Nephron progenitor cell (in vitro differentiated cells): Measurements from ENCODE around the gene SUSD4.

ENCODE experiments used
- DNase-seq: peaks from one replicate; pipeline ENCODE4 v3.0.0; 2021
- H3K27ac Mint-ChIP-seq: 2 replicates; pipeline ENCODE4 v1.8.0; 2021; ENCODE audit warnings: mild to moderate bottlenecking, moderate library complexity, mixed read lengths
- H3K27me3 Mint-ChIP-seq: 2 replicates; pipeline ENCODE4 v1.8.0; 2021; ENCODE audit warnings: mild to moderate bottlenecking, low read depth, mixed read lengths; ENCODE audit not compliant: poor library complexity
- H3K36me3 Mint-ChIP-seq: 2 replicates; pipeline ENCODE4 v1.8.0; 2021; ENCODE audit warnings: low read depth, mixed read lengths
- H3K4me1 Mint-ChIP-seq: 2 replicates; pipeline ENCODE4 v1.8.0; 2021; ENCODE audit warnings: mixed read lengths
- H3K4me3 Mint-ChIP-seq: 2 replicates; pipeline ENCODE4 v1.8.0; 2021; ENCODE audit warnings: mild to moderate bottlenecking, moderate library complexity, mixed read lengths
- H3K9me3 Mint-ChIP-seq: 2 replicates; pipeline ENCODE4 v1.8.0; 2021; ENCODE audit warnings: mild to moderate bottlenecking, moderate library complexity, mixed read lengths
- TF ChIP-seq, protein P1 (sequence below): fragments of 200-600 bp; sonication (generic); IDR thresholded peaks from 2 replicates; pipeline ENCODE4 v1.5.0; 2021; ENCODE audit warnings: antibody characterized with exemption

SUSD4 gene

DNA sequence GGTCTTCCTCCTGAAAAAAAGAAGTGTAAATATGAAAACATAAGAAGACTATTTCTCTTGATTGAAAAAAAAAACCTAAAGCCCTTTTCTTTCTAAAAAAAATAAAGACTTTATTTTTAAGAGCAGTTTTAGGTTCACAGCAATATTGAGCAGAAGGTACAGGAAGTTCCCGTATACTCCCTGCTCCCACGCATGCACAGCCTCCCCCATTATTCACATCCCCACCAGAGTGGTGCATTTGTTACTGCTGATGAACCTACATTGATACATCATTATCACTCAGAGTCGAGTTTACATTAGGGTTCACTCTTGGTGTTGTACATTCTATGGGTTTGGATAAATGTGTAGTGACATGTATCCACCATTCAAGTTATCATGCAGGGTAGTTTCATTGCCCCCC is 128.9 kb downstream of the SUSD4 start:
- Mint-ChIP-seq H3K4me3 (no peak overlapping the region), H3K36me3 (peaks cover 3% of the 10 kb centered on the region), H3K27ac (no peak overlapping the region), H3K27me3 (peaks cover 9% of the 10 kb centered on the region), H3K4me1 (peaks cover 10% of the 10 kb centered on the region), H3K9me3 (peaks cover 45% of the 10 kb centered on the region)
- TF ChIP-seq, protein P1, sequence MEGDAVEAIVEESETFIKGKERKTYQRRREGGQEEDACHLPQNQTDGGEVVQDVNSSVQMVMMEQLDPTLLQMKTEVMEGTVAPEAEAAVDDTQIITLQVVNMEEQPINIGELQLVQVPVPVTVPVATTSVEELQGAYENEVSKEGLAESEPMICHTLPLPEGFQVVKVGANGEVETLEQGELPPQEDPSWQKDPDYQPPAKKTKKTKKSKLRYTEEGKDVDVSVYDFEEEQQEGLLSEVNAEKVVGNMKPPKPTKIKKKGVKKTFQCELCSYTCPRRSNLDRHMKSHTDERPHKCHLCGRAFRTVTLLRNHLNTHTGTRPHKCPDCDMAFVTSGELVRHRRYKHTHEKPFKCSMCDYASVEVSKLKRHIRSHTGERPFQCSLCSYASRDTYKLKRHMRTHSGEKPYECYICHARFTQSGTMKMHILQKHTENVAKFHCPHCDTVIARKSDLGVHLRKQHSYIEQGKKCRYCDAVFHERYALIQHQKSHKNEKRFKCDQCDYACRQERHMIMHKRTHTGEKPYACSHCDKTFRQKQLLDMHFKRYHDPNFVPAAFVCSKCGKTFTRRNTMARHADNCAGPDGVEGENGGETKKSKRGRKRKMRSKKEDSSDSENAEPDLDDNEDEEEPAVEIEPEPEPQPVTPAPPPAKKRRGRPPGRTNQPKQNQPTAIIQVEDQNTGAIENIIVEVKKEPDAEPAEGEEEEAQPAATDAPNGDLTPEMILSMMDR: no peak
- DNase-seq: no peak

DNA sequence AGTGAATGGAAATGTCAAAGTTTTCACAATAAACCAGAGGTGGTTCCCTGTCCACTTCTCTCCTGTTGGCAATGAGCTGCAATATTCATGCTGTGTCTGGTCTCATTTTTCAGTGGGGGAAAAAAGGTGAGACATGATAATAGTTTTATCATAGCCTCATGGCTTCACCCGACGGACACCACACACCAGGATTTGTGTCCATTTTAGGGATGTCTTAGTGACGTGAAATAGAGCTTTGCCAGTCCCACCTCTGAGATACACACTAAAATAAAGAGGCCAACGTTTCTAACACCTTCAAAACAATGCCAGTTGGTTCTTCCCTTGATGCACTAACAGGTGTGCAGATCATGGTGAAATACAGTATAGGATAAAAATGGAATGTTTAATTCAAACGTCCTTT is 129.4 kb downstream of the SUSD4 start:
- peaks cover 10% of the 10 kb centered on the region for H3K27me3 Mint-ChIP-seq
- TF ChIP-seq, protein P1: no peak
- peaks cover 42% of the 10 kb centered on the region for H3K9me3 Mint-ChIP-seq
- H3K36me3 Mint-ChIP-seq: no peaks in the 10 kb centered on the region
- H3K4me3 Mint-ChIP-seq: no peak overlapping the region
- DNase-seq: no peak
- H3K4me1 Mint-ChIP-seq: peaks cover 10% of the 10 kb centered on the region
- H3K27ac Mint-ChIP-seq: no peak overlapping the region

DNA sequence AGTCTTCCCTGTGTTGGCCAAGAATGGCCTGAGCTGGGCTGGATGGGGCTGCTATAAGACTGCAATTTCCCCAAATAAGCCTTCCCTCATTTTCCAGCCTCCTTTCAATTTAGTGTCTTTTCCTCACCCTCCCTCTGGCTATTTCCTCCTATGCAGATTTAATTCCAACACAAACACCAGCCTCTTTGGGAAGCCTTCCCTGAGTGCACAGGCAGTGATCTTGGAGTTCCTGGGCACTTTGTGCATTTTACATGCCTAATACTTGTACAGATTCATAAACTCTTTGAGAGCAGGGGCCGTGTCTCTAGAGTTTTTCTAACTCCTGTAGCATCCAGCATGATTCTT is 129.8 kb downstream of the SUSD4 start:
- peaks cover 10% of the 10 kb centered on the region for H3K4me1 Mint-ChIP-seq
- DNase-seq: no peak
- H3K36me3 Mint-ChIP-seq: no peaks in the 10 kb centered on the region
- TF ChIP-seq, protein P1: no peak
- H3K4me3 Mint-ChIP-seq: no peak overlapping the region
- H3K27me3 Mint-ChIP-seq: peaks cover 7% of the 10 kb centered on the region
- no peak overlapping the region for H3K27ac Mint-ChIP-seq
- H3K9me3 Mint-ChIP-seq: peaks cover 38% of the 10 kb centered on the region

DNA sequence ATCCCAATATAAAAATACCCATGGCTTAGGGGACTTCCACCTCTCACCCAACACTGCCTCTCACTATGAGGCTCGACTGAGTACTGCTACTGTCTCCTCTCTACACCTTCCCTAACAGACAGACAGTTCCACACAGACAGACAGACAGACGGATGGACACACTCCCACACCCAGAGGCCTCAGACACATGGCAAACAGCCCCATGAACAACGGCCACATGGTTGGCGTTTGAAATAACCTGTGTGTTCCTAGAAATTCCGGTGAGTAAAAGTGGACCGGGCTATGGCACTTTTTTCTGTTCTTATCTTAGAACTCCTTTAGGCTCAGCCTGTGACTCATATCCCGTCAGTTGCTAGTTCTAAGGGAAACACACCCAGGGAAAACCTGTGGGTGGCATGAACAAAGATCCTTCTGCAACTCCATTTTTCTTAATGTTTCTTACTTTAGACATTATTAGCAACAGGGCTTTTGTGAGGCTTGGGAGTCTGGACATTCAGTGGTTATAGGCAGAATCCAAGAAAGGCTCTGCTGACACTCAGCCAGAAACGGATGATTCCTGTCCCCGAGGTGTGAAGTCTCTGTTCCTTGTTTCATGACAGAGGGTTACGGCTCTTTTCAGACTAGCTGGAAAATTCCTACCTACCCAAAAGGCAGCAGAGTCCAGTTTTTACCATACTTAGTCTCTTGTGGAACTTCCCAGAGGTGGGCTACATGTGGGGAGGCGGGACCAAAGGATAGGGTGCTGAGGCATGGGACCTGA is 130.4 kb downstream of the SUSD4 start:
- DNase-seq: no peak
- TF ChIP-seq, protein P1: no peak
- H3K27ac Mint-ChIP-seq: no peak overlapping the region

DNA sequence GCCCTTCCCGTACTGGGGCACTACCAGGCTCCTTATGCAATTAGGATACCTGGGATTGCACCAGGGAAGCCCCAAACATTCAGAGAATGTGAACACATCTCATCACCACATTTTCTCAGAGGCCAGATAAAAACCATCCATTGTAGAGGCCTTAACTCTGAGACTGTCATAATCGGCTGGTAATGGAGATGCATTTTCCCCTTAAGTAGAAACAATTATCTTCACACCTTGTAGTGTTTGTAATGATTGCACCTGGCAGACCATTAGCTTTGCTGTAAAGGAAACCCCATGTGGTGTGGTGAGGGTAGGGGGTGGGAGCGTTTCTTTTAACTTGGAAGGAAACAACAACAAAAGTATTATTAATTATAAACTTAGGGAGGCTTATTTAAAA is 131.0 kb downstream of the SUSD4 start:
- Mint-ChIP-seq H3K36me3 (no peaks in the 10 kb centered on the region), H3K4me1 (peaks cover 10% of the 10 kb centered on the region), H3K27ac (no peak overlapping the region), H3K4me3 (no peak overlapping the region), H3K9me3 (peaks cover 27% of the 10 kb centered on the region), H3K27me3 (peaks cover 9% of the 10 kb centered on the region)
- TF ChIP-seq, protein P1: no peak
- DNase-seq: no peak

More for the DNA sequence above, 130.4 kb downstream of the SUSD4 start:
- peaks cover 10% of the 10 kb centered on the region for H3K4me1 Mint-ChIP-seq
- no peak overlapping the region for H3K4me3 Mint-ChIP-seq
- H3K36me3 Mint-ChIP-seq: no peaks in the 10 kb centered on the region
- peaks cover 32% of the 10 kb centered on the region for H3K9me3 Mint-ChIP-seq
- H3K27me3 Mint-ChIP-seq: peaks cover 7% of the 10 kb centered on the region

DNA sequence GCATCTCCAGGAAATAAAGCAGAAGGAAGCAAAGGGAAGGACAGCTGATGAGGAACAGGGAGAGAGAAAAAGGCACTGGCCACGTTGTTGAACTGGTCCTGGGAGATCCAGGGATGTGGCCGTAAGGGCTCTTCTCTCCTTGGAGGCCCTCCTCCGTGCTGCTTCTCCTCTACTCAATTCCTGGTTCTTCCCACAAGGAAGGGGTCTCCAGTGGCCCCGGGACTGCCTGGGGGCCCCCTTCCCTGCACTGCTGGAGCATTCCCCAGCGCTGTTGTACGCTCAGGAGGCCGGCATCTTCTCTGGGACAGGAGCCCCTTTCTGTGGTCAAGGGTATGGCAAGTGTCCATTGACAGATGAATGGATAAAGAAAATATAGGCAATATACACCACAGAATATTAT is 132.4 kb downstream of the SUSD4 start:
- Mint-ChIP-seq H3K36me3 (no peaks in the 10 kb centered on the region), H3K9me3 (peaks cover 12% of the 10 kb centered on the region), H3K4me1 (peaks cover 10% of the 10 kb centered on the region), H3K27me3 (peaks cover 20% of the 10 kb centered on the region), H3K27ac (no peak overlapping the region), H3K4me3 (no peak overlapping the region)
- TF ChIP-seq, protein P1: no peak
- DNase-seq: no peak
